Endothelial cell of umbilical vein (primary cell): ENCODE data around the gene RXYLT1.

Experiments
- CTCF ChIP-seq, 2 donors: IDR thresholded peaks; 1 replicate in 1 of 2; 2 replicates in 1 of 2; pipeline ENCODE4 v1.5.1; 2011; ENCODE audit warnings: low read length in 2 of 2, mild to moderate bottlenecking in 2 of 2, moderate library complexity in 2 of 2, control low read depth in 1 of 2, inconsistent platforms in 1 of 2, low read depth in 1 of 2; ENCODE audit not compliant: insufficient read depth in 1 of 2; ENCODE audit errors: extremely low read depth in 1 of 2
- EZH2 ChIP-seq: IDR thresholded peaks from 2 replicates; pipeline ENCODE4 v1.6.1; 2012; ENCODE audit warnings: borderline replicate concordance, low read depth, mild to moderate bottlenecking, moderate library complexity, low read length, inconsistent platforms; ENCODE audit not compliant: severe bottlenecking
- MYC ChIP-seq: IDR thresholded peaks from one replicate; pipeline ENCODE4 v1.6.1; 2011; ENCODE audit warnings: mild to moderate bottlenecking, low read depth, low read length
- POLR2A ChIP-seq: IDR thresholded peaks from 2 replicates; pipeline ENCODE4 v1.6.1; 2012; ENCODE audit warnings: low read depth, mild to moderate bottlenecking, control low read depth, low read length
- POLR2AphosphoS5 ChIP-seq: IDR thresholded peaks from 2 replicates; pipeline ENCODE4 v1.6.1; 2012; ENCODE audit warnings: low read depth, mild to moderate bottlenecking, control low read depth, low read length, moderate library complexity; ENCODE audit not compliant: insufficient read depth

GRCh38 chr12:63808631-63809030, 28.9 kb downstream of the RXYLT1 start:
- TF ChIP-seq CTCF (IDR thresholded peaks at IDR 0.05; ENCODE audit: extremely low read depth in 1 of 2, insufficient read depth in 1 of 2, low read depth in 1 of 2, low read length in 2 of 2) = no peak
- TF ChIP-seq POLR2A = no peak
- TF ChIP-seq EZH2 = no peak
- TF ChIP-seq MYC = no peak
- TF ChIP-seq POLR2AphosphoS5 = no peak
